Epithelial cell of proximal tubule (primary cell): ENCODE measurements around the gene RPL27. TPM values are rescaled to one million over a fixed set of nuclear protein-coding genes. Genes with fewer than 3 reads are reported as not detected.

Source experiments
- DNase-seq: peaks from one replicate; pipeline ENCODE4 v3.0.0-alpha.2; 2011; ENCODE audit warnings: low read depth
- H3K4me3 ChIP-seq: 2 replicates; pipeline ENCODE4 v1.5.1; 2011; ENCODE audit warnings: low read depth, mild to moderate bottlenecking, low read length
- total RNA-seq: library from RNA; depleted of rRNA; stranded (reverse); fragments of >200 nt; gene quantifications from 2 replicates; pipeline ENCODE4 v1.2.3, GENCODE V29; 2015
- TF ChIP-seq, protein P1 (sequence below): conservative IDR thresholded peaks from 2 replicates; pipeline ENCODE4 v1.5.1; 2012; ENCODE audit warnings: low read depth, mild to moderate bottlenecking, low read length

RPL27 gene
- total RNA-seq, 1 donor from 2014 or later: 1,399 TPM

DNA sequence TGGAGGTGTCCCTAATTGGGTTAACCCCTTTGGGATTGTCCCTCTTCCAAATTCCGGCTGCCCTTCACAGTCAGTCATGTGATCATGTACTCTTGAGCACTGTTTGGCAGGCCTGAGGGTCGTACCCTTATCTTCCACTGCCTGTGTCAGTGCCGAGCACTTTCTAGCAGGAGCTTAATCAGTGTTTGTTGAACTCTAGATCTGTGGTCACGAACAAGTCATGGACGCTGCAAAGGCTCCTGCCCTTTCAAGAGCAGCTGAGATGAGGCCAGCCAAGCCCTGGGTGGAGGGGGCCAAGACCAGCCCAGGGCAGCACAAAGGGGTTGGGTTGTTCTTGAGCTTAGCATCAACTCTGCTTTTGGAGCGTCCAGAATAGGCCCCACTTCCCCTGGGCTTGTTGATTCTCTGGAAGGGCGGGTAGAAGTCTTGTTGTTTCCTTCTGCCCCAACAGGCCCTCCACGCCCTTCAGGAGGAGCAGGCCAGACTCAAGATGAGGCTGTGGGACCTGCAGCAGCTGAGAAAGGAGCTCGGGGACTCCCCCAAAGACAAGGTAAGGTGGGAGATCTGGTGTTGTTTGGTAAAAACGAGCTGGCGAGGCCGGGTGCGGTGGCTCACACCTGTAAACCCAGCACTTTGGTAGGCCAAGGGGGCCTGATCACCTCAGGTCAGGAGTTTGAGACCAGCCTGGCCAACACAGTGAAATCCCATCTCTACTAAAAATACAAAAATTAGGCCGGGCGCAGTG is 13.7 kb downstream of the RPL27 start:
- TF ChIP-seq, protein P1, sequence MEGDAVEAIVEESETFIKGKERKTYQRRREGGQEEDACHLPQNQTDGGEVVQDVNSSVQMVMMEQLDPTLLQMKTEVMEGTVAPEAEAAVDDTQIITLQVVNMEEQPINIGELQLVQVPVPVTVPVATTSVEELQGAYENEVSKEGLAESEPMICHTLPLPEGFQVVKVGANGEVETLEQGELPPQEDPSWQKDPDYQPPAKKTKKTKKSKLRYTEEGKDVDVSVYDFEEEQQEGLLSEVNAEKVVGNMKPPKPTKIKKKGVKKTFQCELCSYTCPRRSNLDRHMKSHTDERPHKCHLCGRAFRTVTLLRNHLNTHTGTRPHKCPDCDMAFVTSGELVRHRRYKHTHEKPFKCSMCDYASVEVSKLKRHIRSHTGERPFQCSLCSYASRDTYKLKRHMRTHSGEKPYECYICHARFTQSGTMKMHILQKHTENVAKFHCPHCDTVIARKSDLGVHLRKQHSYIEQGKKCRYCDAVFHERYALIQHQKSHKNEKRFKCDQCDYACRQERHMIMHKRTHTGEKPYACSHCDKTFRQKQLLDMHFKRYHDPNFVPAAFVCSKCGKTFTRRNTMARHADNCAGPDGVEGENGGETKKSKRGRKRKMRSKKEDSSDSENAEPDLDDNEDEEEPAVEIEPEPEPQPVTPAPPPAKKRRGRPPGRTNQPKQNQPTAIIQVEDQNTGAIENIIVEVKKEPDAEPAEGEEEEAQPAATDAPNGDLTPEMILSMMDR: no peak
- no peak overlapping the region for H3K4me3 ChIP-seq
- no peak for DNase-seq

DNA sequence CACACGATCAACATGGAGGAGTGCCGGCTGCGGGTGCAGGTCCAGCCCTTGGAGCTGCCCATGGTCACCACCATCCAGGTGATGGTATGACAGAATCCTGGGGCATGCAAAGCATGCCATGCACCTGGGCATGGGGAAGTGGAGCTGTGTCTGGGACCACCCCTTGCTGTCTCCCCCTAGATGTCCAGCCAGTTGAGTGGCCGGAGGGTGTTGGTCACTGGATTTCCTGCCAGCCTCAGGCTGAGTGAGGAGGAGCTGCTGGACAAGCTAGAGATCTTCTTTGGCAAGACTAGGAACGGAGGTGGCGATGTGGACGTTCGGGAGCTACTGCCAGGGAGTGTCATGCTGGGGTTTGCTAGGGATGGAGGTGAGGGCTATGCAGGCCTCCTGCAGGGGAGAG is 15.1 kb downstream of the RPL27 start:
- DNase-seq: no peak
- TF ChIP-seq, protein P1: no peak
- H3K4me3 ChIP-seq: no peak overlapping the region

DNA sequence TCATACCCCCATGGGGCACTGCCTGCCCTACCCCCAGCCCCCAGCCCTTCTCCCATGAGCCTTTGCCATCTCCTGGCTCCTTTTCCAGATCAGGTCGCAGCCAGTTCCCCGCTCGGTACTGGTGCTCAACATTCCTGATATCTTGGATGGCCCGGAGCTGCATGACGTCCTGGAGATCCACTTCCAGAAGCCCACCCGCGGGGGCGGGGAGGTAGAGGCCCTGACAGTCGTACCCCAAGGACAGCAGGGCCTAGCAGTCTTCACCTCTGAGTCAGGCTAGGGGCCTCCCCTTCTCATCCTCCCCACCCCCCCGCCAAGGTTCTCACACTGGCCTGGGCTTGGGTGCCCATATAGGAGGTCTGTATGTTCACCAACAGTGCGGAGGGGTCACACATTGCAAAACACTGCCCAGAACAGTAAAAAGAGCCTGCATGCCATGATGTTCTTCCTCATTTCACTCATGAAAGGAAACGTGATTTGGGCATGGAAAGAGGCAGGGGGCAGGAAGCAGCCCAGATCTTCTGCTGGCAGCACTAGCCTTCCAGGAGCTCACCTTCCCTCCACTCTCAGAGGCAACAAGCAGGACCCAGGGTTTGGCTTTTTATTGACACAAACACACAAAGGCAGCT is 15.9 kb downstream of the RPL27 start:
- DNase-seq: no peak
- H3K4me3 ChIP-seq: no peak overlapping the region
- TF ChIP-seq, protein P1: no peak

DNA sequence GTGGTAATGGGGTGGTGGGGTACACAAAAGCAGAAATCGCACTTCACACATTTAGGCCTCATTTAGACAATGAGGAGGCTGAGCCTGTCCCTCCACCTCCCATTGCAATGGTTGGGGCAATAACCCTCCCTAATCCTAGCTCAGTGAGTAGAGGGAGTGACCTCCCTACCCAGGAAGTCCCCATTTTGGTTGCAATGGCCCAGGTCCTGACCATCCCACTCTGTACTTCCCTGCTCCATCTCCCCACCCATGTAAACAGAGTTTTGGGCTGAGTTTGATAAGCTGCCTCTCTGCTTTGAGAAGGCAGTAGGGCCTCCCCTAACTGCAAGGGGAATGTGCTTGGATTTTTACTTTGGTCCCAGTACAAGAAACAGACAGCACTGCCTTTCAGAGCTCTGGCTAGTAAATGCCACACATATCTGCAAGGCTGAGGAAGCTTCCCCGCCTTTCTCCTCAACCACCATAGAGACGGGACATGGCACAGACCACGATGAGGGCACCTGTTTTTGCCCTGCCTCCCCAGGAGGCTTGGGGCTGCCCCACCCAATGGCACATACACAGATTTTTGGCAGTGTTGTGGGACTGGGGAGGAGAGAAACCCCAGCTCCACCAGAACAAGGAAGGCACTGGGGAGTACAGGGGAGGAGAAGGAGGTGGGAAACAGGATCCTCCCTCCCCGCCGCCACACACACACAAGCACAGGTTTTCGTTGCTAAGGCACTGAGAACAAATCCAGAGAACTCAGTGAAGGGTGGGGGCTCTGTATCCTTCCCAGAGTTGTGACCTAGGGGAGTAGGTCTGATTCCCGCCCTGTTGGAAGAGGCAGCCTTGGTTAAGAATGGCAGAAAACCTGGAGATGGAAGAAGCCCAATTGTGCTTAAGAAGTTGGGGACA is 16.7 kb downstream of the RPL27 start:
- no peak for DNase-seq
- TF ChIP-seq, protein P1: no peak

DNA sequence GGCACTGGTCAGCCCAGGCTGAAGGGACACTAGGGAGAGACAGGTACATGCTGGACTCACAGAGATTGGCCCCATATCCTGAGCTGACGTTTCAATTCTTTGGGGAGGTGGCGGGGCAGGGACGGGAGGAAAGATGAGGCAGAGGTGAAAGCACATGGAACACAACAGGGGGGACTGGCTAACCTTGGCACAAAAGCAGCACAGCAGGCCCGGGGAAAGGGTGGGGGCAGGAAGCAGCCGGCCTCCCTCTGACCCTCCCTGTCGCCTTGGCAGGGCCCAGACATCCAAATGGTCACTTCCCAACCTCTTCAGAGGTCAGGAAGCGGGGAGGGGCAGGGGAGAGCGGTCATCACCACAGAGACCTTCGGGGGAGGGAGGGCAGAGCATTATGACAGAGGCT is 17.4 kb downstream of the RPL27 start:
- TF ChIP-seq, protein P1: no peak
- no peak for DNase-seq
- no peak overlapping the region for H3K4me3 ChIP-seq

More for the DNA sequence above, 16.7 kb downstream of the RPL27 start:
- no peak overlapping the region for H3K4me3 ChIP-seq

DNA sequence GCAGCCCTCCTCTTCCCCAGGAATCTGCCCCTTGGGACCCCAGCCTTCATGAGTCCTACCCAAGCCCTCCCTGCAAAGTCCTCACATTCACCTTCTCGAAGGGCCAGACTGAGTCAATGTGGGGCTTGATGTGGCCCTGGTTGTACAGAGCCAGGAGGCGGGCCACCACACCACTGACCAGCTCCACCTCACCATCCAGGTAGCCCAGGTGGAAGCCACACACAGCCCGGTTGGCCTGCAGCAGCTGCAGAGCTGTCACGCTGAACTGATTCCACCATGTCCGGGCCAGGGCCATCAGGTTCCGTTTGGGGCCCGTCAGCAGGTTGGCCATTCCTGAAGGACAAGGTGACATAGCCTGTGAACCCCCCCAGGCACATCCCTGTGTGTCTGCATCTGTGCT is 18.0 kb downstream of the RPL27 start:
- no peak for DNase-seq
- TF ChIP-seq, protein P1: no peak
- H3K4me3 ChIP-seq: no peak overlapping the region
